HG02571 (cell line): Measurements from ENCODE around the gene MPG.
"Not testable (repeated sequence)": the region's sequence is repeated elsewhere in the genome, so short reads cannot be mapped to it uniquely, and the experiment has no call there.

Experiments
- ATAC-seq: cut with Tn5 transposase; IDR thresholded peaks from one replicate; pipeline ENCODE4 v1.9.1; 2021; ENCODE audit warnings: mild to moderate bottlenecking, moderate library complexity; ENCODE audit not compliant: unreplicated experiment

MPG gene

DNA sequence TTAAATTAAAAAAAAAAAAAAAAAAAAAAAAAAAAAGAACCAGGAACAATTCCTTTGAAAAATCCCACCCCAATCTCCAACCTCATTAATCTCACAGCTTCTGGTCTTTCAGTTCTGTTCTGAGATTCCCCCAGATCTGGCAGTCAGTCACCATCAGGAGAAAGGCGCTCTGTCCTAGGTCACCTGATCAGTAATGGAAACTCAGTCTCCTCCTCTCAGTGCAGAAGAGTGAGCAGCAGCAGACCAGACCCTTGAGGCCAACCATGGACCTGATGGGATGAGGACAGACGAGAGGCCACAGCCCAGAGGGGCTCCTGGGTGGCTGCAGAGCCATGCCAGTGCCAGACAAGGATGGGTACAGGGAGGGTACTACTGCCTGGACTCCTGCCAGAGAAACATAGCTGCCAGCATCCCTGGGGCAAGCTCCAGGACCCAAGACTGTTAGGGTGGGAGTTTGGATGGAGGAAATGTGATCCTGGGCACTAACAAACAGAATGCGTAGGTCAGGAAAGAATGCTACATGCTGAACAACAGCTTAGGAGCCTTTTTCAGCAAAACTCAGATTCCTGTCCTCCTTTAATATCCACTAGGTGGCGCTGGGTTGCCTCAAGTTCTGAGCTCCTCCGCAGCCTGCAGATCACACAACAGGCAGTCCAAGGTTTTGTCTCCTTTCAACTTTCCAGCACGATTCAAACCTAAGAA, 28.7 kb downstream of the MPG start:
- no peak for ATAC-seq

DNA sequence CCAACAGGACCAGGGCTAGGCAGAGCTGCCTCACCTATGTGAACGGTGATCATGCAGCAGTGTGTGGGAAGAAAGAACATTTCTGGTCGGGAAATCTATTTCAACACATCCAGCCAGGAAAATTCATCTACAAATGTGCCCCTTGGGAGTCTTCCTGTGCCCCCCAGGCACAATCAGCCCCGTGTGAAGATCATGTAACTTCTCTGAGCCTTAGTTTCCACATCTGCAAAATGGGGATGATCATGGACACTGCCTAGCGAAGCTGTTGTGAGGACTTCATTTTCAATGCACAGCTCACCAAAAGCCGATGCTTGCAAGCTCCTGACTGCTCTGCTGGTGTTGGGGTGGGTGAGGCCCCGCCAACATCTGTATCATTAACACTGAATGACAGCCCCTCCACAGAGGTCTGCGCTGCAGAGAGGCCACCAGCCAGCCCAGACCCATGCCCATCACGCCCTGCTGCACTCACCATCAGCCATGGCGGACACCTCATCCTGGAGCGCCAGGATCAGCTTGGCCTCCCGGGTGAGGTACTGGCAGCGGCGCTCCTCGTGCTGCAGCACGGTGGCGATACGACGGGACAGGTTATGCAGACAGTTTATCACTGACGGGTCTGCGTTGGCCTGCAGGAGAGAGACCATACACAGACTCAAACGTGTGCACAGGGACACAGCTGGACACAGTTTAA, 34.3 kb downstream of the MPG start:
- no peak for ATAC-seq

DNA sequence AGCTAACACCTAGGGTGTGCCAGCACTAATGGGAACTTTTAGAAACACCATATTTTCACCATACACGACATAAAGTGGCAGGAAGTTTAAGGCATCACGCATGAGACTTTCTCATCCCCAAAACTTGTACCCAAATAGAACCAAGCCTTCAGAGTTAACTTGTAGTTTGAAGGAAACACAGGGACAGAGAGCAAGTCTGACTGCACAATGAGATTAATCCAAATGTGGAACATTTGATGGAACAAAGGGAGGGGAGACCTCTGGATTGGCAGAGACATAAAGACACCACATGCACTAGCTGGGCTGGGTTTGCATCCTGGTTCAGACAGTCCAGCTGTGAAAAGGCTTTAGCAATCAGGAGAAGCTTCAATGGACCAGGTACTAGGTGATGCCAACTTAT, 36.3 kb downstream of the MPG start:
- ATAC-seq = no peak

DNA sequence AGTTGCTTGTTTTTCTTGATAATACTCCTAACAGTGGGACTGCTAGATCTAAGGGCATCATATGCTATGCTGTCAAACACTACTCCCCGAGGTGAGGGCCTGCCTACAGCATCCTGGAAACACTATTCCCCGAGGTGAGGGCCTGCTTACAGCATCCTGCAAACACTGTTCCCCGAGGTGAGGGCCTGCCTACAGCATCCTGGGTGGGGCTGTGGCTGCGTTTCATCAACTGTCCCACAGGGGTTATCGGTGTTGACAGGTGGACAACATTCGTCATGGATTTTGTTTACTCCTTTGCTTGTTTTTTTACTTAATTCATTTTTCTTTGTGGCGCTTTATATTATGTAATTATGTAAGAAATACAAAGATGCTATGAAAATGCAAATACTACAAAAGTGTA, 38.0 kb downstream of the MPG start:
- ATAC-seq = no peak

DNA sequence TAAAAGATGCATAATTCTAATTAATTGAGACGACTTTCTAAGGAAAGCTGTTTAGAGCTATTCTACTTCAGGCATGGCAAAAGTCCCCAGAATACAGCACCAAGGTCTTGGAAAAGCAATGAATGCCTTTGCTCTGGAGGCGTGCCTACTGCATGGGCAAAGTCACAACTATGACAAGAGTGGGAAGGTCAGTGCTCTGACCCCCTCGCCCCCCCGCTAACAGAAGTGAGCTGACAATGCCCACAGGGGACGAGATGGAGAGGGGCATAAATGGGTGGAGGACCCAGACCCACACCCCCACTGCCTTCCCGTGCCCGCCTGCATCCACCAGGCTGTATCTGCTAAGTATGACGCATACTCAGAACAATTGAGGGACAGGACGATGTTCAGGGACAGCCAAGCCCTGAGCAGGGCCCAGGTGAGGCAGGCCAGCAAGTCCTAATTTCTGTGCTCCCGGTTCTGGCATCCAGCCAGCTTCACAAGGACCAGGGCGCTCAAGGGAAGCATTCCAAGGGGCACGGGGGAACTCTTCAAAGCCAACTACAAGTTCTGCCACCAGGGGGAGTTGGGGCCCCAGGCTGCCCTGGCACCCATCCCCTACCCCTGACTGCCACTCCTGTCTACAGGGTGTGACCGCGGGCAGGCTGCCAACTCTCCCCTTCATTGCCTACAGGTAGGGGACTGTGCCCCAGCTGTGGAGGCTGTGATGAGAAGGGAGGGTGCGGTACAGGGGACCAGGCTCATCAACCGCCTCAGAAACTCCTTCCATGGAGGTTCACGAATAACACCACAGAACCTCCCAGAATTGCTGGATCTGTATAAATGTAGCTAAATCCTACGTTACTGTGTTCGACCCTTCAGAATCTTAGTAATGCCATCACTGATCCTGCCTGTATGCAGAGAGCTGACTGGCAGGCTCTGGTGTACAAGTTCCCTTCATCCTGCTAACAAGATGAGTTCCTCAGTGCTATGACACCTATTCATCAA, 39.6 kb downstream of the MPG start:
- ATAC-seq = no peak

DNA sequence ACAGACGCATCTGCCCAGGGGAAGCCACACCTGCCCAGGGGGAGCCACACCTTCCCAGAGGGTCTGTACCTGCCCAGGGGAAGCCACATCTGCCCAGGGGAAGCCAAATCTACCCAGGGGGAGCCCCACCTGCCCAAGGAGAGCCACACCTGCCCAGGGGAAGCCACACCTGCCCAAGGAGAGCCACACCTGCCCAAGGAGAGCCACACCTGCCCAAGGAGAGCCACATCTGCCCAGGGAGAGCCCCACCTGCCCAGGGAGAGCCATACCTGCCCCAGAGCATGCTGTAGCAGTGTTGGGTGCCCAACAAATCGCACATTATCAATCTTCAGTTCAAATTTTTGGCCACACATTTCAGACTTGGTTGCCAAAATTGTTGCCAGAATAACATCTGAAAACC, 40.8 kb downstream of the MPG start:
- no peak for ATAC-seq

DNA sequence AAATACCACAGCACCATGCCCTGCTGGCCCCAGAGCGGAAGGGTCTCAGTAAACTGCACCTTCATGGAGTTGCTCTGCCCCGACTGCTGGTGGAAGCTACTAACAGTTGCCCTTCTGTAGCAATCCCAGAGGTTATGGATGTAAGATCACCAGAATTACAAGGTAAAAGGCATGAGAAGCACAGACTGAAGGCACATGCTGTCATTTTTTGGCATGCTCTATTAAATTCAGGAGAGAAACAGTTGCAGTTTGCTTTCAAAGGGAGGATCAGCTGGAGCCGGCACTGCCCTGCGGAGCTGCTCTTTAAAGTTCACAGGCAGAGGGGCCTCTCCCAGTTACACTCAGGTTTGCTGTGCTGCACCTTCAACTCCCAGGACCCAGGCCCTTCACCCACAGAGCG, 41.3 kb downstream of the MPG start:
- ATAC-seq = no peak

DNA sequence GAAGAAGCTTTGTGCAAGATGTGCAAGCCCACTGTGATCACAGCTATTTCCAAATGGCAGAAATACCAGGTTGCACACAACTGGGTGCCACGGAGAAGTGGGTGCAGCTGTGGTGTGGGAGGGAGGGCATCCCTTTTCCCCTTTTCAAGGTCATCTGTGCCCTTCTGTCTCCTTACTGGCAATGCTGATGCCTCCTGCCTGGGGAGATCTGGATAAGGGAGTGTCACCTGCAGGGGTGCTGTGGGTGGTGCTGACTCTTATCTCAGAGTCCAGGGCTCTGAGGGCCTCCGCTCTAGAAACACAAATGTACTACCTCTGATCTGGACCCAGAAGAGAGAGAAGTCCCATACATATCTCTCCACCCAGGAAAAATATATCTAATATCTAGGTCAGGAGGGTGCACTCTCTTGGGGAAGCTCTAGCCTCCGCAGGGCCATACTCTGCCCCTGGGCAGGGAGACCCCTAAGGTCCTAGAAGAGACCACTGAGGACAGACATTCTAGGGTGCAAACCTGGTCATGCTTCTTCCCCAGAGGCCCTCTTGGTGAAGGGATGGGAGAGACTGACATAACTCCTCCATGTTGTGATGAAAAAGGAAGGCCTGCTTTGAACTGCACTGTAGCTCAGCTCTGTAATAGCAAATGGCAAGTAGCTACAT, 41.9 kb downstream of the MPG start:
- no peak for ATAC-seq

DNA sequence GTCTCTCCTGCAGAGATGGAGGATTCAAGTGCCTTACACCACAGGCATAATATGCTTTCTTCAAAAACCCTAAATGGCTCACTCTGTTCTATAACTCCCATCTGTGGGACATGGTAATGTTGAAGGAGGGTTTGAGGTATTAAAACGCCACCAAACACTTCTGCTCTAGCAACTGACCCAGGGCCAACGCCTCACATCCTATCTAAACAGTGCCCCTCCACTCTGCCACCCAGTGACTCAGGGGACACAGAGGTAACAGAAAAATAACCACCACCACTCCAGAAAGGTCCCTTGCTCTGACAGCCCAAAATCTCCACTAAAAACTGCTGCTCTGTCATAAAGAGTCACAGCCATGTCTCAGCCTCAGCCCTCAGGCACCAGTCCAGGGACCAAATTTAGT, 42.7 kb downstream of the MPG start:
- no peak for ATAC-seq

DNA sequence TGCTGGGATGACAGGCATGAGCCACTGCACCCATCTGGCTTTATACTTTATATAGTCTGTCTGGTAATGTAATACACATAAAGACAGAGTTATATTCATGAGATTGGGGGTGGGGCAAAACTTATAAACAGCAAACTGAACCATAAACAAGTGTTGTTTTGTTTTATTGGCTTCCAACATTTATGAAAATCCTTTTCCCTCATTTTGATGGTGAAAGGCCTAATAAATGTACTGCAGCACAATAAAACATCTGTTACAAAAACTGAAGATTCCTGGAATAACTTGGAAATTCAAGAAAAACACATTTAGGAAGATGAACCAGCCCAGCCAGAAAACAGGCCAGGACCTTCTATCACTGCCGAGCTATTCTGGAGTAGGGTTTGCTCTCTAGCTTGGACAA, 44.3 kb downstream of the MPG start:
- no peak for ATAC-seq

DNA sequence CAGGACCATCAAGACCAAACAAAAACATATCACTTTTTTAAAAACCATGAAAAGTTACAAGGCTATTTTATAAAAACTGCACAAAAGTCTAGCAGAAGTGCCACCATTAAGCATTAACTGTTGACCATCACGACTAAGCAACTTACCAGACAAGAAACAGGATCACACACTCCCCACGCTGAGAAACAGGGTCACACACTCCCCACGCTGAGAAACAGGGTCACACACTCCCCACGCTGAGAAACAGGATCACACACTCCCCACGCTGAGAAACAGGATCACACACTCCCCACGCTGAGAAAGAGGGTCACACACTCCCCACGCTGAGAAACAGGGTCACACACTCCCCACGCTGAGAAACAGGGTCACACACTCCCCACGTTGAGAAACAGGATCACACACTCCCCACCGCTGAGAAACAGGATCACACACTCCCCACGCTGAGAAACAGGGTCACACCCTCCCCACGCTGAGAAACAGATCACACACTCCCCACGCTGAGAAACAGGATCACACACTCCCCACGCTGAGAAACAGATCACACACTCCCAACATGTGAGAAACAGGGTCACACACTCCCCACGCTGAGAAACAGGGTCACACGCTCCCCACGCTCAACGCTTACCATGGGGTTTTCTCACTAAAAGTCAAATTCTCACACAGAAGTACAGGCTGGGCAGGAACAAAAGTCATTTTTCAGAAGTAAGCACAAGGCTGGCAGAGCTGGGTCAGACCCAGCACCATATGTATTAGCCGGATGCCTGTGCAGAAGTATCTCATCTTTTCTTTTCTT, 45.7 kb downstream of the MPG start:
- not testable (repeated sequence) for ATAC-seq

DNA sequence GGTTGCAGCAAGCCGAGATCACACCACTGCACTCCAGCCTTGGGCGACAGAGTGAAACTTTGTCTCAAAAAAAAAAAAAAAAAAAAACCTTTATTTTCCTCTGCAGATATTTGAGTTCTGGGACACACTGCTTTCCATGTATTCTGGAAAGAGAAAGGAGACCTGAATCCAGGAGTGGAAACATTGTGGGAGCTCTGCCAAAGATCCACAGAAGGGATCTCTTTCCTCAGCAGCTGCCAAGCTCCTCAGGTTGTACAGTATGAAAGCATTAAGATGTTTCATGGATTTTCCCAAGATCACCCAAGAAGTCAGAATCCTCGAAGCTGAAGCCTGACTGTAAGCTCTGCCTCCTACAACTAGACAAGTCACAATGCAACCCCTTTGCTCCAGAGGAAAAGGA, 47.0 kb downstream of the MPG start:
- no peak for ATAC-seq

DNA sequence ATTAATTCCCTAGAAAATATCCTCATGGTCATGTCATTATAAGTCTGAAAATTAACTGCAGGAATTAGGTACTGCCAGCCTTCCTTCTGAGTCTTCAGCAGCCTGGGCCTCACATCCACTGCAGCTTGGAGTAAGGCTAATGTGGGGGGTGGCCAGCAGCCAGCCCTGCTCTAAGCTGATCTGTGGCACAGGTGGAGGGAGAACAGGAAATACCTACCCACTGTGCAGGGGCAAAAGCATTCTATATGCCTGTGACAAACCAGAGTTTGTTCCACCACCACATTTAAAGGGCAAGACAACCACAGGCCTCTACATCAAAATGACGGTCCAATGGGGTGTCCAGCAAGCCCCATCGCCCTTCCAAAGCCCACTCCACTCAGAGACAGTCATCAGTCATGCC, 51.0 kb downstream of the MPG start:
- no peak for ATAC-seq

DNA sequence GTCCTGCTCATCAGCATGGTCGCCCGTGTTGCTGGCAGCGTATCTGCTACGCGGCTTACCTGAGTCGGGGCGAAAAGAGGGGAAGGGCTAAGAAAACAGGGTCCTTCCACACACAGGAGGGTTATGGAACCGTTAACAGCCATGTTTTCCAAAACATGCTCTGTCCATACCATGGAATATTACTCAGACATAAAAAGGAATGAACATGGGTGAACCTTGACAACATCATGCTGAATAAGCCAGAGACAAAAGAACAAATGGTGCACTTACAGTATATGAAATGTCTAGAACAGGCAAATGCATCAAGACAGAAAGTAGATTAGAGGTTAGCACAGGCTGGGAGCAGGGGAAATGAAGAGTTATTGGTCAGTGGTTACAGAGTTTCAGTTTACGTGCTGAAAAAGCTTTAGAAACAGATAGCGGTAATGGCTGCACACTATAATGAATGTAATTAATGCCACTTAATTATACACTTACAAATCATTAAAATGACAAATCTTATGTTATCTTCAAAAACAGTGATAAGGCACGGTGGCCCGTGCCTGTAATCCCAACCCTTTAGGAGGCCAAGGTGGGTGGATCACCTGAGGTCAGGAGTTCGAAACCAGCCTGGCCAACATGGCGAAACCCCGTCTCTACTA, 52.6 kb downstream of the MPG start:
- no peak for ATAC-seq

DNA sequence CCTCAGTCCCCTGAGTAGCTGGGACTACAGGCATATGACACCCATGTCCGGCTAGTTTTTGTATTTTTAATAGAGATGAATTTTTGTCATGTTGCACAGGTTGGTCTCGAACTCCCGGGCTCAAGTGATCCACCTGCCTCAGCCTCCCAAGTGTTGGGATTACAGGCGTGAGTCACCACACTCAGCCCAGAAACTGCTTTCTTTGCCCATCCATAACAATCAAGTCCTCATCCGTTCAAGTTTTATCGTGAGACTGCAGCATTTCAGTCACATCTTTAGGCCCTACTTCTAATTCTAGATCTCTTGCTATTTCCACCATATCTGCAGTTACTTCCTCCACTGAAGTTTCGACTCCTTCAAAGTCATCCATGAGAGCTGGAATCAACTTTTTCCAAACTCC, 54.1 kb downstream of the MPG start:
- ATAC-seq = no peak

DNA sequence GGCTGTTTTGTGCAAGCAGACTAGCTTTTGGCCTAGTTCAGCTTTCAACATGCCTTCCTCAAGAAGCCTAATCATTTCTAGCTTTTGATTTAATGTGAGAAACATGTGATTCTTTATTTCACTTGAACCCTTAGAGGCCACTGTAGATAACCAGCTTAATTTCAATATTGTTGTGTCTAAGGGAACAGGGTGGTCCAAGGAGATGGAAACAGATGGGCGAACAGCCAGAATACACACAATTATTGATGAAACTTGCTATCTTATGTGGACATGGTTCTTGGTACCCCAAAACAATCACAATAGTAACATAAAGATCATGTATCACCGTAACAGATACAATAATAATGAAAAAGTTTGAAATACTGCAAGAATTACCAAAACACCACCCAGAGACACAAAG, 55.7 kb downstream of the MPG start:
- ATAC-seq = no peak
